HTR-8/SVneo (cell line): ENCODE results near the gene INHBA.

Experiments
- DNase-seq: peaks from one replicate; pipeline ENCODE4 v3.0.0; 2011; ENCODE audit warnings: low spot score, mixed read lengths; ENCODE audit not compliant: insufficient read length
- FAIRE-seq: peaks from 2 replicates; lab custom pipeline; 2011; peaks lifted over from hg19 to GRCh38; lab: Jason Lieb, UNC

INHBA gene

GRCh38 chr7:41702635-41703371 lies at the start of gene INHBA:
Gene INHBA (minus strand): TSS chr7:41703090. CDS start chr7:41700374, 2,716 bp downstream.
- DNase-seq = no peak
- no peak for FAIRE-seq

GRCh38 chr7:41752615-41753014 lies 49.7 kb upstream of the INHBA start:
- no peak for FAIRE-seq
- no peak for DNase-seq

- DNase-seq = no peak
Measured at GRCh38 chr7:41750661-41751540, 48.0 kb upstream of the INHBA start.

GRCh38 chr7:41747961-41748360 lies 45.1 kb upstream of the INHBA start:
- DNase-seq (no peak), FAIRE-seq (no peak)

More at GRCh38 chr7:41750661-41751540, 48.0 kb upstream of the INHBA start:
- no peak for FAIRE-seq

- FAIRE-seq = no peak
- DNase-seq = no peak
Measured at GRCh38 chr7:41745451-41745850, 42.6 kb upstream of the INHBA start.

GRCh38 chr7:41744161-41744560 lies 41.3 kb upstream of the INHBA start:
- no peak for DNase-seq
- no peak for FAIRE-seq

- DNase-seq (no peak), FAIRE-seq (no peak)
Measured at GRCh38 chr7:41742401-41743020, 39.6 kb upstream of the INHBA start.

GRCh38 chr7:41738806-41739205 lies 35.9 kb upstream of the INHBA start:
- DNase-seq (no peak), FAIRE-seq (no peak)

- FAIRE-seq (no peak), DNase-seq (no peak)
Measured at GRCh38 chr7:41738336-41738735, 35.4 kb upstream of the INHBA start.

- FAIRE-seq (no peak), DNase-seq (no peak)
Measured at GRCh38 chr7:41735206-41735605, 32.3 kb upstream of the INHBA start.

- DNase-seq (no peak), FAIRE-seq (peak; percentile 13)
Measured at GRCh38 chr7:41732843-41733306, 30.0 kb upstream of the INHBA start.

GRCh38 chr7:41732436-41732785 lies 29.5 kb upstream of the INHBA start:
- no peak for DNase-seq

GRCh38 chr7:41731493-41732435 lies 28.9 kb upstream of the INHBA start:
- no peak for DNase-seq
- FAIRE-seq = no peak

More at GRCh38 chr7:41732436-41732785, 29.5 kb upstream of the INHBA start:
- FAIRE-seq = no peak

GRCh38 chr7:41730668-41731067 lies 27.8 kb upstream of the INHBA start:
- DNase-seq = no peak
- no peak for FAIRE-seq

GRCh38 chr7:41730161-41730560 lies 27.3 kb upstream of the INHBA start:
- DNase-seq (no peak), FAIRE-seq (no peak)

GRCh38 chr7:41729059-41729458 lies 26.2 kb upstream of the INHBA start:
- FAIRE-seq (no peak), DNase-seq (no peak)

GRCh38 chr7:41725013-41725412 lies 22.1 kb upstream of the INHBA start:
- FAIRE-seq (no peak), DNase-seq (no peak)

- no peak for FAIRE-seq
Measured at GRCh38 chr7:41720886-41721285, 18.0 kb upstream of the INHBA start.

GRCh38 chr7:41720046-41720445 lies 17.2 kb upstream of the INHBA start:
- no peak for DNase-seq
- no peak for FAIRE-seq

More at GRCh38 chr7:41720886-41721285, 18.0 kb upstream of the INHBA start:
- no peak for DNase-seq

- no peak for FAIRE-seq
Measured at GRCh38 chr7:41716691-41717090, 13.8 kb upstream of the INHBA start.

More at GRCh38 chr7:41716691-41717090, 13.8 kb upstream of the INHBA start:
- no peak for DNase-seq
